Peyer's patch (tissue), 4 donors: ENCODE results near the gene SIGLEC6. TPM values are rescaled to one million over a fixed set of nuclear protein-coding genes. Genes with fewer than 3 reads are reported as not detected.
A peak's percentile ranks its signal among the peaks of the same experiment; 100 is the strongest.

Source experiments
- DNase-seq, 3 donors: peaks; one replicate each; pipeline ENCODE4 v3.0.0-alpha.2; 2017 to 2019
- H3K27ac ChIP-seq, 4 donors: fragments of 200-600 bp; sonication (generic); one replicate each; pipeline ENCODE4 v1.5.1; 2016 to 2019
- H3K27me3 ChIP-seq, 2 donors: fragments of 200-600 bp; sonication (generic); one replicate each; pipeline ENCODE4 v1.5.1; 2019
- H3K36me3 ChIP-seq, 3 donors: fragments of 200-600 bp; sonication (generic); one replicate each; pipeline ENCODE4 v1.5.1; 2016 to 2019
- H3K4me1 ChIP-seq, 4 donors: fragments of 200-600 bp; sonication (generic); one replicate each; pipeline ENCODE4 v1.5.1; 2016 to 2019
- H3K4me3 ChIP-seq, 4 donors: fragments of 200-600 bp; sonication (generic); 1 replicate in 3 of 4; 2 replicates in 1 of 4; pipeline ENCODE4 v1.5.1; 2016 to 2019; ENCODE audit warnings: mild to moderate bottlenecking in 1 of 4
- H3K9me3 ChIP-seq, 4 donors: fragments of 200-600 bp; sonication (generic); one replicate each; pipeline ENCODE4 v1.5.1; 2016 to 2019; ENCODE audit warnings: mild to moderate bottlenecking in 1 of 4
- POLR2A ChIP-seq, 2 donors: fragments of 450-650 bp; IDR thresholded peaks; one replicate each; pipeline ENCODE4 v1.5.1; 2017; ENCODE audit warnings: antibody characterized with exemption in 2 of 2, mild to moderate bottlenecking in 2 of 2, moderate library complexity in 2 of 2
- small RNA-seq, 2 donors: library from RNA; depleted of rRNA; stranded (forward); fragments of <200 nt; gene quantifications; one replicate each; pipeline ENCODE3, GENCODE V24; 2016
- total RNA-seq, 4 donors: library from RNA; depleted of rRNA; stranded (reverse); fragments of >200 nt; gene quantifications; one replicate each; pipeline ENCODE4 v1.1.0, GENCODE V29; 2016
- TF ChIP-seq, protein P1 (sequence below), 6 experiments: fragments of 450-650 bp in 4 of 6; fragments of 200-600 bp in 2 of 6; sonication (generic) in 1 of 6; IDR thresholded peaks; one replicate each; pipeline ENCODE4 v1.5.1; 2017 to 2019; ENCODE audit warnings: antibody characterized with exemption in 6 of 6, mild to moderate bottlenecking in 3 of 6, moderate library complexity in 1 of 6

SIGLEC6 gene
- total RNA-seq, 4 donors from 2014 or later, result 2.7 to 19.8 (median 6.8) TPM; not detected in 1

DNA sequence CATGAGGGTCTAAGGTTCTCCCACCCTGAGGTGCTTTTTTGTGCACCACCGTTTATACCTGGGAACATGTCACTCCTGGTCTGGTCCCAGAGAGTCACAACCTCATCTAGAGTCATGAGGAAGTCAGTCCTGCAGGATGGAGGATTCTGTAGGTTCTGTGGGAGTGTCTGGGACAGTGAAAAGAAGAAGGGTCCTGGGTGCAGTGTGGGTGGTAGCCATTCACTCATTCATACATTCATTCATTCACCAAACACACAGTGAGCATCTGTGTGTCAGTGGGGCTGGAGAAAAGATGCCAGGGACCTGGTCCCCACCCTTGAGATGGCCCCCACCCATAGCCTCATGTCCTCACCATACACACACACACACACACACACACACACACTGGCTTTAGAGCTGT is 61.8 kb downstream of the SIGLEC6 start:
- peaks cover 0 to 5% (median 0%) of the 10 kb centered on the region in 4 donors for H3K4me1 ChIP-seq
- no peaks in the 10 kb centered on the region for H3K36me3 ChIP-seq
- TF ChIP-seq, protein P1, sequence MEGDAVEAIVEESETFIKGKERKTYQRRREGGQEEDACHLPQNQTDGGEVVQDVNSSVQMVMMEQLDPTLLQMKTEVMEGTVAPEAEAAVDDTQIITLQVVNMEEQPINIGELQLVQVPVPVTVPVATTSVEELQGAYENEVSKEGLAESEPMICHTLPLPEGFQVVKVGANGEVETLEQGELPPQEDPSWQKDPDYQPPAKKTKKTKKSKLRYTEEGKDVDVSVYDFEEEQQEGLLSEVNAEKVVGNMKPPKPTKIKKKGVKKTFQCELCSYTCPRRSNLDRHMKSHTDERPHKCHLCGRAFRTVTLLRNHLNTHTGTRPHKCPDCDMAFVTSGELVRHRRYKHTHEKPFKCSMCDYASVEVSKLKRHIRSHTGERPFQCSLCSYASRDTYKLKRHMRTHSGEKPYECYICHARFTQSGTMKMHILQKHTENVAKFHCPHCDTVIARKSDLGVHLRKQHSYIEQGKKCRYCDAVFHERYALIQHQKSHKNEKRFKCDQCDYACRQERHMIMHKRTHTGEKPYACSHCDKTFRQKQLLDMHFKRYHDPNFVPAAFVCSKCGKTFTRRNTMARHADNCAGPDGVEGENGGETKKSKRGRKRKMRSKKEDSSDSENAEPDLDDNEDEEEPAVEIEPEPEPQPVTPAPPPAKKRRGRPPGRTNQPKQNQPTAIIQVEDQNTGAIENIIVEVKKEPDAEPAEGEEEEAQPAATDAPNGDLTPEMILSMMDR (IDR thresholded peaks at IDR 0.05), result no peak
- no peak for TF ChIP-seq POLR2A (IDR thresholded peaks at IDR 0.05)
- no peak overlapping the region for H3K4me3 ChIP-seq
- H3K27ac ChIP-seq, result no peak overlapping the region
- no peaks in the 10 kb centered on the region for H3K9me3 ChIP-seq
- no peak for DNase-seq
- no peaks in the 10 kb centered on the region for H3K27me3 ChIP-seq

DNA sequence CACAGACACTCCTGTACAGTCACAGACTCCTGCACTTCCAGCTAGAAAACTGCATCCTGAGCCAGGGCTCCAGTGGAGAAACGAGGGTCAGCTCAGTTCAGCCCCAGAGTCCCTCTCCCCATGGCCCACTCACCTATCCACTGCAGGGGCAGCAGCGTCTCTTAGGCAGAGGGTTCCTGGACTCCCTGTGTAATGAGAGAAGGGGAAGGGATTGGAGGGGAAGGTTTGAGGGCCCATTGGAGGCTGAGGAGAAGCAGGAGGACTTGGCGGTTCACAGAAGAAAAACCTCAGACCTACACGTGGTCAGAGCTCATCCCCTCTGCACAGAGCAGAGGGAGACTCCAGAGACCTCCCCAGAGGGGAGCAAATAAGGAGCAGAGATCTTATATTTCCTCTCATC is 62.3 kb downstream of the SIGLEC6 start:
- peak in 1 of 3 donors; percentile 8 for DNase-seq
- H3K4me1 ChIP-seq, result peaks cover 0 to under 1% (median 0%) of the 10 kb centered on the region in 4 donors
- H3K27me3 ChIP-seq, result no peaks in the 10 kb centered on the region
- no peak for TF ChIP-seq POLR2A (IDR thresholded peaks at IDR 0.05)
- H3K4me3 ChIP-seq, result no peak overlapping the region
- H3K36me3 ChIP-seq, result no peaks in the 10 kb centered on the region
- H3K27ac ChIP-seq, result no peak overlapping the region
- H3K9me3 ChIP-seq, result no peaks in the 10 kb centered on the region

DNA sequence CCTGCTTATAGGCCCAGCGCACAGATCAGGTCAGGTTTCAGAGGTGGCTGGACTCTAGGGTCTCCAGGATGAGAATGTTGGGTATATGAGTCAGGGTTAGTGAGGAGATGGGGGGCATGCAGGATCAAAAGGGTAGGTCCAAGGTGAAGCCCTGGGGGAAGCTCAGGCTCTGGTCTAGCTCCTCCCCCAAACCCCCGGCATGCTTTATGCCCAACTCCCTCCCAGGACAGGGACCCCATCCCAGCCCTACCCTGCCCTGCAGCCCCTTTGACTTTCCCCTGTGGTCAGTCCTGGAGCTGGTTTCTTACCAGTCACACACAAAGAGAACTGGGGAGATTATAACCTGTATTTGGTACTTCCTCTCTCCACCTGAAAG is 62.9 kb downstream of the SIGLEC6 start:
- Histone ChIP-seq H3K27me3 (no peaks in the 10 kb centered on the region), H3K4me3 (no peak overlapping the region), H3K36me3 (no peaks in the 10 kb centered on the region), H3K27ac (no peak overlapping the region), H3K4me1 (no peaks in the 10 kb centered on the region), H3K9me3 (no peaks in the 10 kb centered on the region)
- TF ChIP-seq, protein P1 (IDR thresholded peaks at IDR 0.05), result no peak
- TF ChIP-seq POLR2A (IDR thresholded peaks at IDR 0.05), result no peak
- peak in 1 of 3 donors; percentile 19 for DNase-seq

DNA sequence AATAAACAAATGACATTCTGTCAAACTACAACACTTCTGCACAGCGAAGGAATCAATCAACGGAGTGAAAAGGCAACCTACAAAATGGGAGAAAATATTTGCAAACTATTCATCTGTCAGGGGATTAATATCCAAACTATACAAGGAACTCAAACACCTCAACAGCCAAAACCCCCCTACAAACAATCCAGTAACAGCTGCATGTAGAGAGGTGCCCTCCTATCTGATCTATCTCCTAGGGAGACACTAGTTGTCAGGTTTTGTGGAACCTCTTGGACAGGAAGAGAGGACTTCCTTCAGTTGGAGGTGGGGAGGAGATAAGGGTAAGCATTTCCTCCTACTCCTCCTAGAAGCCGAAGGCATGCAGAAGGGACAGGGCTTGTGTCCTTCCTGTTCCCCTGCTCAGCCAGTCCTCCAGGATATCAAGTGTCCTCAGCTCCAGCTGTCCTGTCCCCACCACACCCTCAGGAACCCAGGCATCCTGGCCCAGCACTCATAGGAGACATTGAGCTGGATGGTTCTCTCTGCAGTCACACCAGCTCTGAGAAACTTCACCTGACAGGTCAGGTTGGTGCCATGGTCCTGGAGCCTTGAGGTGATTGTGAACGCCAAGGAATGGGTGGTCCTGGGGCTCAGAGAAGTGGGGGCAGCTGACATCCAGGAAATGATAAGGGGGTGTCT is 63.5 kb downstream of the SIGLEC6 start:
- TF ChIP-seq, protein P1 (IDR thresholded peaks at IDR 0.05), result no peak
- TF ChIP-seq POLR2A (IDR thresholded peaks at IDR 0.05), result no peak
- DNase-seq, result peak in 1 of 3 donors; percentile 43

More for the DNA sequence above, 63.5 kb downstream of the SIGLEC6 start:
- Histone ChIP-seq H3K27me3 (no peaks in the 10 kb centered on the region), H3K9me3 (no peaks in the 10 kb centered on the region), H3K4me3 (no peak overlapping the region), H3K27ac (no peak overlapping the region), H3K36me3 (no peaks in the 10 kb centered on the region), H3K4me1 (no peaks in the 10 kb centered on the region)

Small RNA genes within 50 kb of the gene (small RNA-seq; reads per million reads assigned to genes)
- 0 reads per million in 2 donors for gene AC020914.3

Other genes with a start within 250 kb of the SIGLEC6 start
- not detected for gene IGLON5, start 220.0 kb downstream of the SIGLEC6 start, total RNA-seq
- gene VSIG10L, start 189.5 kb downstream of the SIGLEC6 start, total RNA-seq, result 1 to 10 TPM in 3 of 4 donors, not detected in 1; 2.5 to 6.5 (median 5.2) TPM
- 100 to 1,000 TPM; 125 to 305 (median 154) TPM for gene ETFB, start 165.3 kb downstream of the SIGLEC6 start, total RNA-seq
- gene CLDND2, start 162.7 kb downstream of the SIGLEC6 start, total RNA-seq, result not detected
- gene NKG7, start 159.0 kb downstream of the SIGLEC6 start, total RNA-seq, result 1 to 10 TPM in 2 of 4 donors, not detected in 2; 1.2 to 1.8 TPM
- not detected for gene LIM2, start 143.7 kb downstream of the SIGLEC6 start, total RNA-seq
- gene C19orf84, start 141.1 kb downstream of the SIGLEC6 start, total RNA-seq, result not detected
- 10 to 100 TPM in 1 of 4 donors, 1 to 10 TPM in 2, under 1 TPM in 1; 0.53 to 35.5 (median 3.0) TPM for gene SIGLEC10, start 114.0 kb downstream of the SIGLEC6 start, total RNA-seq
- 10 to 100 TPM in 1 of 4 donors, under 1 TPM in 3; 0.18 to 13.2 (median 0.52) TPM for gene SIGLEC8, start 73.2 kb downstream of the SIGLEC6 start, total RNA-seq
- gene CEACAM18, start 53.1 kb downstream of the SIGLEC6 start, total RNA-seq, result 1 to 10 TPM; 2.4 to 4.4 (median 2.5) TPM
- gene SIGLEC12, start 29.9 kb downstream of the SIGLEC6 start, total RNA-seq, result 1 to 10 TPM in 2 of 4 donors, not detected in 2; 2.5 to 3.3 TPM
- 10 to 100 TPM; 11.9 to 27.2 (median 16.0) TPM for gene ZNF175, start 39.6 kb upstream of the SIGLEC6 start, total RNA-seq
- gene SIGLEC5, start 98.7 kb upstream of the SIGLEC6 start, total RNA-seq, result 1 to 10 TPM in 1 of 4 donors, under 1 TPM in 1, not detected in 2; 0.57 to 9.1 TPM
- 10 to 100 TPM in 1 of 4 donors, under 1 TPM in 1, not detected in 2; 0.95 to 12.4 TPM for gene SIGLEC14, start 115.2 kb upstream of the SIGLEC6 start, total RNA-seq
- gene SPACA6, start 161.7 kb upstream of the SIGLEC6 start, total RNA-seq, result 10 to 100 TPM in 3 of 4 donors, 1 to 10 TPM in 1; 3.0 to 29.7 (median 11.6) TPM
- gene HAS1, start 192.3 kb upstream of the SIGLEC6 start, total RNA-seq, result under 1 TPM in 1 of 4 donors, not detected in 3; 0.54 TPM
- gene FPR1, start 220.2 kb upstream of the SIGLEC6 start, total RNA-seq, result 1 to 10 TPM; 1.6 to 5.8 (median 2.6) TPM
- 1 to 10 TPM in 1 of 4 donors, not detected in 3; 1.9 TPM for gene FPR2, start 229.5 kb upstream of the SIGLEC6 start, total RNA-seq